Measurements from ENCODE around the gene SCO1.

- no peak for TF ChIP-seq EZH2 (IDR thresholded peaks at IDR 0.05)
- TF ChIP-seq CTCF (IDR thresholded peaks at IDR 0.05), result no peak
Observed at GRCh38 chr17:10681866-10682446, 15.4 kb downstream of the SCO1 start.
